ENCODE measurements around the gene TARS1. TPM values are rescaled to one million over a fixed set of nuclear protein-coding genes. Genes with fewer than 3 reads are reported as not detected.

The TARS1 gene
- total RNA-seq, 1 experiment from 2014 or later = 417 TPM

DNA sequence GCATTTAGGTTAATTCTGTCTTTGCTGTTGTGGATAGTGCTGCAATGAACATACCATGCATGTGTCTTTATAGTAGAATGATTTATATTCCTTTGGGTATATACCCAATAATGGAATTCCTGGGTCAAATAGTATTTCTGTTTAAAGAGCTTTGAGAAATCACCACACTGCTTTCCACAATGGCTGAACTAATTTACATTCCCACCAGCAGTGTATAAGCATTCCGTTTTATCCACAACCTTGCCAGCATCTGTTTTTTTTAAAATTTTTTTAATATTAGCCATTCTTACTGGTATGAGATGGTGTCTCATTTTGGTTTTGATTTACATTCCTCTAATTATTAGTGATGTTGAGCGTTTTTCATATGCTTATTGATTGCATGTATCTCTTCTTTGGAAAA lies 15.5 kb upstream of the TARS1 start:
- H3K23me2 ChIP-seq (ENCODE audit: insufficient read length, low read depth, low read length, poor library complexity, severe bottlenecking) = no peaks in the 10 kb centered on the region
- no peak overlapping the region for H3K18ac ChIP-seq (ENCODE audit: insufficient read length, low read depth, low read length)
- Mint-ChIP-seq H3K36me3 (ENCODE audit: insufficient read depth in 1 of 3, low read depth in 3 of 3) (peaks cover 0 to 10% (median 7%) of the 10 kb centered on the region in 3 experiments; a peak in 5 of 7 replicates), H3K27me3 (ENCODE audit: low read depth) (no peaks in the 10 kb centered on the region), H3K4me3 (no peak overlapping the region), H3K27ac (no peak overlapping the region), H3K9me3 (peaks cover 9 to 13% of the 10 kb centered on the region in 2 experiments), H3K4me1 (no peaks in the 10 kb centered on the region)
- no peaks in the 10 kb centered on the region for H3K79me1 ChIP-seq (ENCODE audit: insufficient read depth, low read depth, low read length, poor library complexity, severe bottlenecking)
- H3K9ac ChIP-seq (ENCODE audit: extremely low read depth, insufficient read length, low read length) = no peak overlapping the region
- no peak overlapping the region for H3T11ph ChIP-seq (ENCODE audit: low read length)
- no peak overlapping the region for H3K4me2 ChIP-seq (ENCODE audit: insufficient read depth, insufficient read length, low read length)
- no peak overlapping the region for H2AFZ ChIP-seq (ENCODE audit: low read length)
- no peak overlapping the region for H2BK20ac ChIP-seq (ENCODE audit: low read depth, low read length, poor library complexity, severe bottlenecking)
- H3K9me3 ChIP-seq (ENCODE audit: control insufficient read depth, low read depth, low read length) = no peaks in the 10 kb centered on the region
- no peaks in the 10 kb centered on the region for H3K27me3 ChIP-seq (ENCODE audit: insufficient read depth, low read length)
- no peaks in the 10 kb centered on the region for H3K4me1 ChIP-seq (ENCODE audit: insufficient read depth, low read length)
- no peaks in the 10 kb centered on the region for H3K79me2 ChIP-seq (ENCODE audit: insufficient read depth, low read length)
- no peak overlapping the region for H3K4ac ChIP-seq (ENCODE audit: low read depth, low read length)
- no peak overlapping the region for H2BK120ac ChIP-seq (ENCODE audit: low read depth, low read length, poor library complexity, severe bottlenecking)
- H2AK5ac ChIP-seq (ENCODE audit: insufficient read length, low read length) = no peak overlapping the region
- no peak overlapping the region for H4K91ac ChIP-seq (ENCODE audit: insufficient read length, low read depth, low read length)
- no peak overlapping the region for H3K23ac ChIP-seq (ENCODE audit: insufficient read length, low read depth, low read length)
- no peak overlapping the region for H3K27ac ChIP-seq (ENCODE audit: insufficient read length, low read depth, low read length)
- no peak for DNase-seq
- H2BK5ac ChIP-seq (ENCODE audit: insufficient read length, low read length) = no peak overlapping the region
- no peak overlapping the region for H4K5ac ChIP-seq (ENCODE audit: insufficient read length, low read depth, low read length)
- no CpG with 5 or more reads among the region's 2 CpGs for WGBS (ENCODE audit: extremely low coverage, insufficient read length, low lambda C conversion rate)
- H2BK12ac ChIP-seq (ENCODE audit: insufficient read length, low read depth, low read length) = no peak overlapping the region
- H2BK15ac ChIP-seq (ENCODE audit: low read depth, low read length) = no peak overlapping the region
- H4K8ac ChIP-seq (replicated peaks; ENCODE audit: insufficient read length, low read depth, low read length) = no peak overlapping the region
- H3K14ac ChIP-seq (ENCODE audit: insufficient read depth, low read length) = no peak overlapping the region
- no peak overlapping the region for H3K56ac ChIP-seq (ENCODE audit: insufficient read length, low read depth, low read length)
- H4K20me1 ChIP-seq (ENCODE audit: control insufficient read depth, insufficient read depth, insufficient read length) = no peaks in the 10 kb centered on the region
- TF ChIP-seq, protein P1, sequence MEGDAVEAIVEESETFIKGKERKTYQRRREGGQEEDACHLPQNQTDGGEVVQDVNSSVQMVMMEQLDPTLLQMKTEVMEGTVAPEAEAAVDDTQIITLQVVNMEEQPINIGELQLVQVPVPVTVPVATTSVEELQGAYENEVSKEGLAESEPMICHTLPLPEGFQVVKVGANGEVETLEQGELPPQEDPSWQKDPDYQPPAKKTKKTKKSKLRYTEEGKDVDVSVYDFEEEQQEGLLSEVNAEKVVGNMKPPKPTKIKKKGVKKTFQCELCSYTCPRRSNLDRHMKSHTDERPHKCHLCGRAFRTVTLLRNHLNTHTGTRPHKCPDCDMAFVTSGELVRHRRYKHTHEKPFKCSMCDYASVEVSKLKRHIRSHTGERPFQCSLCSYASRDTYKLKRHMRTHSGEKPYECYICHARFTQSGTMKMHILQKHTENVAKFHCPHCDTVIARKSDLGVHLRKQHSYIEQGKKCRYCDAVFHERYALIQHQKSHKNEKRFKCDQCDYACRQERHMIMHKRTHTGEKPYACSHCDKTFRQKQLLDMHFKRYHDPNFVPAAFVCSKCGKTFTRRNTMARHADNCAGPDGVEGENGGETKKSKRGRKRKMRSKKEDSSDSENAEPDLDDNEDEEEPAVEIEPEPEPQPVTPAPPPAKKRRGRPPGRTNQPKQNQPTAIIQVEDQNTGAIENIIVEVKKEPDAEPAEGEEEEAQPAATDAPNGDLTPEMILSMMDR (conservative IDR thresholded peaks at IDR 0.05) = no peak
